Heart left ventricle (tissue), 16 donors: ENCODE data around the gene OLFM3. TPM values are rescaled to one million over a fixed set of nuclear protein-coding genes. Genes with fewer than 3 reads are reported as not detected.

Experiments
- ATAC-seq, 4 donors: fragments of 200-7000 bp; cut with Tn5 transposase; one replicate each; pipeline ENCODE4 v1.9.1; 2020 to 2022; ENCODE audit warnings: moderate library complexity in 4 of 4, mild to moderate bottlenecking in 3 of 4, moderate number of reproducible peaks in 1 of 4
- DNase-seq, 5 donors: peaks; one replicate each; pipeline ENCODE4 v3.0.0-alpha.2; 2020
- H3K27ac ChIP-seq, 12 donors: fragments of 200-600 bp; sonication (generic) in 4 of 12; one replicate each; pipeline versions ENCODE4 v1.5.0 to v1.8.0; 2016 to 2022; ENCODE audit warnings: mild to moderate bottlenecking in 2 of 12
- H3K27me3 ChIP-seq, 9 donors: fragments of 200-600 bp; sonication (generic) in 2 of 9; one replicate each; pipeline versions ENCODE4 v1.5.1 to v1.8.0; 2016 to 2022; ENCODE audit warnings: mild to moderate bottlenecking in 3 of 9
- H3K36me3 ChIP-seq, 9 donors: fragments of 200-600 bp; sonication (generic) in 2 of 9; one replicate each; pipeline versions ENCODE4 v1.5.0 to v1.8.0; 2018 to 2022; ENCODE audit warnings: mild to moderate bottlenecking in 2 of 9
- H3K4me1 ChIP-seq, 12 donors: fragments of 200-600 bp; sonication (generic) in 4 of 12; one replicate each; pipeline versions ENCODE4 v1.5.0 to v1.8.0; 2016 to 2022; ENCODE audit warnings: mild to moderate bottlenecking in 3 of 12
- H3K4me3 ChIP-seq, 12 donors: fragments of 200-600 bp; sonication (generic) in 4 of 12; one replicate each; pipeline versions ENCODE4 v1.5.0 to v1.8.0; 2017 to 2022; ENCODE audit warnings: mild to moderate bottlenecking in 9 of 12, moderate library complexity in 4 of 12
- H3K9me3 ChIP-seq, 12 donors: fragments of 200-600 bp; sonication (generic) in 4 of 12; one replicate each; pipeline versions ENCODE4 v1.5.0 to v1.8.0; 2016 to 2022; ENCODE audit warnings: mild to moderate bottlenecking in 1 of 12
- CTCF ChIP-seq, 12 donors: fragments of 200-600 bp; sonication (generic) in 4 of 12; IDR thresholded peaks; one replicate each; pipeline versions ENCODE4 v1.5.0 to v1.8.0; 2018 to 2022; ENCODE audit warnings: antibody characterized with exemption in 12 of 12, mild to moderate bottlenecking in 5 of 12
- POLR2A ChIP-seq, 2 donors: fragments of 450-650 bp; IDR thresholded peaks; one replicate each; pipeline ENCODE4 v1.6.1; 2017; ENCODE audit warnings: antibody characterized with exemption in 2 of 2, mild to moderate bottlenecking in 2 of 2, moderate library complexity in 2 of 2
- WGBS, 4 donors: extraction: QIAGEN DNeasy Blood & Tissue Kit in 2 of 4; methylation state at CpG; one replicate each; pipeline versions ENCODE4 v1.1.5 to v1.1.7; 2013 to 2018; 5-methylcytosine and 5-hydroxymethylcytosine counted together
- intact Hi-C, 10 donors: fragments of 100-400 bp; cut with DNase I; formaldehyde crosslinking; loops; one replicate each; pipeline versions ENCODE4 v1.11.1 to v1.14.2; 2022
- polyA plus RNA-seq, 2 donors: library from polyadenylated mRNA; stranded (reverse); fragments of 200-250 nt; gene quantifications; one replicate each; pipeline ENCODE4 v1.2.3, GENCODE V29; 2013
- total RNA-seq, 9 donors: library from RNA; depleted of rRNA in 2 of 9; stranded (reverse); fragments of >200 nt in 2 of 9; fragmentation: NEBNext Ultra II Directional in 3 of 9; extraction: Animal tissue kit (Norgen Biotek cat#: 25700) in 3 of 9; gene quantifications; one replicate each; pipeline versions ENCODE4 v1.1.0 to v1.2.4, GENCODE V29; 2016 to 2023
- donor health status: ischemic (EF 13 %, LVEDD 7.1; RV severe dilation, severe dysfunction).
- donor health status: healthy with polysubstance abuse.
- donor health status: DM: no; HTN: yes; CAD: no.
- donor health status: DM: no; HTN: no; CAD: no.
- donor health status: ischemic (EF 25% LVEDD 6.9; RV normal size, moderate dysfunction).
- donor health status: ischemic (EF 25% LVEDD 5.7; RV mildly dilated, moderate dysfunction).
- donor health status: healthy.
- donor health status: DM: yes; HTN: yes; CAD: no.
- donor health status: ischemic (EF 35%, LVEDD 5.7; RV mildly dilated, moderate dysfunction).
- donor health status: nonischemic (EF 11% LVEDD 7.7; RV severe dilation, severe dysfunction).
- donor health status: DM: yes; HTN: yes; CAD: no.
- donor health status: PGD.
- donor health status: ischemic (EF 29% LVEDD 5.4; RV normal size, mild dysfunction).
- donor health status: nonischemic (EF 23%, LVEDD 6.1; RV moderate dilation, normal function).

OLFM3 gene
- total and polyA plus RNA-seq, 11 donors, result not detected

- H3K27me3 ChIP-seq, result no peaks in the 10 kb centered on the region
- H3K36me3 ChIP-seq, result no peaks in the 10 kb centered on the region
- intact Hi-C loops, result no loop called here
- DNase-seq, result no peak
- WGBS, 4 donors, result 66 to 77% (median 70%) methylated on average over 3 of the region's 3 CpGs
- no peaks in the 10 kb centered on the region for H3K9me3 ChIP-seq
- no peak for ATAC-seq
- H3K27ac ChIP-seq, result no peak overlapping the region
- TF ChIP-seq CTCF (IDR thresholded peaks at IDR 0.05), result no peak
- TF ChIP-seq POLR2A (IDR thresholded peaks at IDR 0.05), result no peak
- no peak overlapping the region for H3K4me3 ChIP-seq
- H3K4me1 ChIP-seq, result no peaks in the 10 kb centered on the region
Measured at GRCh38 chr1:101942516-101943193, 54.1 kb downstream of the OLFM3 start.

GRCh38 chr1:101938681-101939080 is 58.0 kb downstream of the OLFM3 start:
- no peak overlapping the region for H3K4me3 ChIP-seq
- no peaks in the 10 kb centered on the region for H3K9me3 ChIP-seq
- WGBS, 4 donors, result 27 to 68% (median 48%) methylated on average over 1 of the region's 1 CpG
- no peaks in the 10 kb centered on the region for H3K4me1 ChIP-seq
- H3K27me3 ChIP-seq, result no peaks in the 10 kb centered on the region
- no peak for ATAC-seq
- intact Hi-C loops, result no loop called here
- no peaks in the 10 kb centered on the region for H3K36me3 ChIP-seq
- TF ChIP-seq POLR2A (IDR thresholded peaks at IDR 0.05), result no peak
- no peak for TF ChIP-seq CTCF (IDR thresholded peaks at IDR 0.05)
- no peak for DNase-seq
- H3K27ac ChIP-seq, result no peak overlapping the region

GRCh38 chr1:101929343-101929742 is 67.4 kb downstream of the OLFM3 start:
- Histone ChIP-seq H3K9me3 (no peaks in the 10 kb centered on the region), H3K4me1 (no peaks in the 10 kb centered on the region), H3K4me3 (no peak overlapping the region), H3K27ac (no peak overlapping the region), H3K27me3 (no peaks in the 10 kb centered on the region), H3K36me3 (no peaks in the 10 kb centered on the region)
- ATAC-seq (no peak), DNase-seq (no peak)
- TF ChIP-seq POLR2A (IDR thresholded peaks at IDR 0.05) (no peak), CTCF (IDR thresholded peaks at IDR 0.05) (no peak)
- intact Hi-C loops, result loop anchor here in 1 of 10 donors (10.0 kb wide), 1 partner anchor 265 kb away; no protein-coding TSS in a partner anchor
- WGBS, 4 donors, result 16 to 25% (median 20%) methylated on average over 1 of the region's 1 CpG

GRCh38 chr1:101928829-101929228 is 67.9 kb downstream of the OLFM3 start:
- DNase-seq (no peak), ATAC-seq (no peak)
- H3K27ac ChIP-seq, result no peak overlapping the region
- no peaks in the 10 kb centered on the region for H3K4me1 ChIP-seq
- no peaks in the 10 kb centered on the region for H3K36me3 ChIP-seq
- no peaks in the 10 kb centered on the region for H3K27me3 ChIP-seq
- no peaks in the 10 kb centered on the region for H3K9me3 ChIP-seq
- intact Hi-C loops, result loop anchor here in 1 of 10 donors (10.0 kb wide), 1 partner anchor 266 kb away; no protein-coding TSS in a partner anchor
- H3K4me3 ChIP-seq, result no peak overlapping the region
- TF ChIP-seq POLR2A (IDR thresholded peaks at IDR 0.05) (no peak), CTCF (IDR thresholded peaks at IDR 0.05) (no peak)
- 72 to 91% (median 88%) methylated on average over 1 of the region's 1 CpG for WGBS, 4 donors
